NB4 (cell line): ENCODE results near the gene PODNL1.

ENCODE experiments used
- CTCF ChIP-seq: IDR thresholded peaks from one replicate; pipeline ENCODE4 v1.5.1; 2012; ENCODE audit warnings: low read depth, low read length
- MAX ChIP-seq: IDR thresholded peaks from 2 replicates; pipeline ENCODE4 v1.6.1; 2011; ENCODE audit warnings: low read depth, low read length
- MYC ChIP-seq: IDR thresholded peaks from 2 replicates; pipeline ENCODE4 v1.6.1; 2011; ENCODE audit warnings: low read depth, low read length
- POLR2A ChIP-seq: IDR thresholded peaks from 2 replicates; pipeline ENCODE4 v1.6.1; 2011; ENCODE audit warnings: mild to moderate bottlenecking; ENCODE audit not compliant: insufficient read length; ENCODE audit errors: extremely low read depth

- TF ChIP-seq CTCF (no peak), POLR2A (no peak), MAX (no peak), MYC (no peak)
These were observed 55.8 kb downstream of the PODNL1 start for GRCh38 chr19:13882419-13882795.
